RWPE1 (cell line): ENCODE results near the gene ACACB.
A peak's percentile ranks its signal among the peaks of the same experiment; 100 is the strongest.

Experiments used
- CTCF ChIA-PET: fragments of 350-600 bp; sonication (Branson Sonifier 250); formaldehyde crosslinking; extraction: SDS; loops from one replicate; lab custom pipeline; 2021; lab: Yijun Ruan, JAX
- POLR2A ChIA-PET: fragments of 400-600 bp; formaldehyde crosslinking; extraction: SDS; loops from one replicate; lab custom pipeline; 2020; ENCODE audit warnings: antibody characterized with exemption; ENCODE audit not compliant: low non-redundant PET; lab: Yijun Ruan, JAX
- DNase-seq: peaks from one replicate; pipeline ENCODE4 v3.0.0; 2012; ENCODE audit warnings: low spot score
- H3K27ac ChIP-seq: fragments of 450-650 bp; 2 replicates; pipeline ENCODE4 v1.5.1; 2017
- TF ChIP-seq, protein P1 (sequence below): fragments of 450-650 bp; conservative IDR thresholded peaks from 2 replicates; pipeline ENCODE4 v1.5.1; 2017; ENCODE audit warnings: low read depth, mild to moderate bottlenecking

ACACB gene

DNA sequence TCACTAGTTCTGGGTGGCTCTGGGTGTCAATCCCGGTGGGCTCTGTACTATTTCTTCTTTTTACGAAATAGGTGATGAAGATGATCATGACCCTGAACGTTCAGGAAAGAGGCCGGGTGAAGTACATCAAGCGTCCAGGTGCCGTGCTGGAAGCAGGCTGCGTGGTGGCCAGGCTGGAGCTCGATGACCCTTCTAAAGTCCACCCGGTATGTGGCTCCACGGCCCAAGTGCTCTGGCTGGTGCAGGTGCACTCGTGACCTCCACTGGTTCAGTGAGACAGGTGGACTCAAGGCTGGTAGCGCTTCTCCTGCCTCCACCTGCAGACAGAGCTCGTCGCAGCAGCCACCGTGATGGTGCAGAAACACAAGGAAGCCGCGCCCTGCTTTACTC is 85.1 kb downstream of the ACACB start:
- ChIA-PET CTCF (no interaction called here), POLR2A (no interaction called here)
- H3K27ac ChIP-seq, result peak overlapping the region; percentile 47; the same call in 1 of the 2 replicates

DNA sequence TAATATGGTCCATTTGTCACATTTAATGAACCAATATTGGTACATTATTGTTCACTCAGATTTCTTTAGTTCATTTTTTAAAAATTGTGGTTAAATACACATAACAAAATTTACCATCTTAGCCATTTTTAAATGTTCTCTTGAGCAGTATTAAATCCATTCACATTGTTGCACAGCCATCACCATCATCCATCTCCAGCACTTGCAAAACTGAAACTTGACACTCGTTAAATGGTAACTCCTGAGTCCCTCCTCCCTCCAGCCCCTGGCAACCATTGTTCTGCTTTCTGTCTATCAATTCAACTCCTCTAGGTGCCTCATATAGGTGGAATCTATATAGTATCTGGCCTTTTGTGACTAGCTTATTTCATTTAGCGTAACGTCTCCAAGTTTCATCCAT is 86.4 kb downstream of the ACACB start:
- TF ChIP-seq, protein P1, sequence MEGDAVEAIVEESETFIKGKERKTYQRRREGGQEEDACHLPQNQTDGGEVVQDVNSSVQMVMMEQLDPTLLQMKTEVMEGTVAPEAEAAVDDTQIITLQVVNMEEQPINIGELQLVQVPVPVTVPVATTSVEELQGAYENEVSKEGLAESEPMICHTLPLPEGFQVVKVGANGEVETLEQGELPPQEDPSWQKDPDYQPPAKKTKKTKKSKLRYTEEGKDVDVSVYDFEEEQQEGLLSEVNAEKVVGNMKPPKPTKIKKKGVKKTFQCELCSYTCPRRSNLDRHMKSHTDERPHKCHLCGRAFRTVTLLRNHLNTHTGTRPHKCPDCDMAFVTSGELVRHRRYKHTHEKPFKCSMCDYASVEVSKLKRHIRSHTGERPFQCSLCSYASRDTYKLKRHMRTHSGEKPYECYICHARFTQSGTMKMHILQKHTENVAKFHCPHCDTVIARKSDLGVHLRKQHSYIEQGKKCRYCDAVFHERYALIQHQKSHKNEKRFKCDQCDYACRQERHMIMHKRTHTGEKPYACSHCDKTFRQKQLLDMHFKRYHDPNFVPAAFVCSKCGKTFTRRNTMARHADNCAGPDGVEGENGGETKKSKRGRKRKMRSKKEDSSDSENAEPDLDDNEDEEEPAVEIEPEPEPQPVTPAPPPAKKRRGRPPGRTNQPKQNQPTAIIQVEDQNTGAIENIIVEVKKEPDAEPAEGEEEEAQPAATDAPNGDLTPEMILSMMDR, result no peak
- no peak overlapping the region for H3K27ac ChIP-seq
- CTCF ChIA-PET, result no interaction called here
- POLR2A ChIA-PET, result no interaction called here
- no peak for DNase-seq

More for the DNA sequence above, 85.1 kb downstream of the ACACB start:
- TF ChIP-seq, protein P1, result no peak
- no peak for DNase-seq

DNA sequence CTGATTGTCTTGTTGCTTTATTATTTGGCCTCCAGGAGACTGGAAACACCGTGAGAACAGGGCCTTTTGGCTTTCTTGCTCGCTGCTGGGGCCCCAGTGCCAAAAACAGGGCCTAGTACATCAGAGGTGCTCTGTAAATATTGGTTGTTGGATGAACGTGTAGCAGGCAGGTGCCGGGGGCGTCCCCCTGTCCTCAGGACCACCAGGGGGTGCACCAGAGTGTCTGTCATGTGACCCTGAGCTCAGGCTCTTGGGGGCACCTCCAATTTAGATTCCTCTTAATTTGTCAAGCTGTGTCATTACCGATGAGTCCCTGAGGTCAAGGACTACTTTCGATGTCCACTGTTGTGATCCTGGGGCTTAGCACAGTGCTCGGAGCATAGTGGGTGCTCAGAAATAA is 87.1 kb downstream of the ACACB start:
- DNase-seq, result no peak
- TF ChIP-seq, protein P1, result no peak
- ChIA-PET CTCF (no interaction called here), POLR2A (no interaction called here)
- H3K27ac ChIP-seq, result no peak overlapping the region

DNA sequence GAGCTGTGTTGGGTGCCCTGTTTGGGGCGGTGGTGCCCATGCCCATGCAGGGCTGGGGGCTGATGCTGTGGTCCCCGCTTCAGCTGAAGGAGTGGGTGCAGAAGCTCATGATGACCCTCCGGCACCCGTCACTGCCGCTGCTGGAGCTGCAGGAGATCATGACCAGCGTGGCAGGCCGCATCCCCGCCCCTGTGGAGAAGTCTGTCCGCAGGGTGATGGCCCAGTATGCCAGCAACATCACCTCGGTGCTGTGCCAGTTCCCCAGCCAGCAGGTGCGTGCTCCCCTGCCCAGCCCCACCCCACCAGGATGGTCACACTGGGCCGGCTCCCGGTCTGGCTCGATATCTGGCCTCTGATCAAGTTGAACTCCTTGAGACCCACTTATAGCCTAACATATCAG is 92.7 kb downstream of the ACACB start:
- TF ChIP-seq, protein P1, result no peak
- ChIA-PET CTCF (no interaction called here), POLR2A (no interaction called here)
- DNase-seq, result no peak
- peak overlapping the region; percentile 8; the same call in 1 of the 2 replicates for H3K27ac ChIP-seq

DNA sequence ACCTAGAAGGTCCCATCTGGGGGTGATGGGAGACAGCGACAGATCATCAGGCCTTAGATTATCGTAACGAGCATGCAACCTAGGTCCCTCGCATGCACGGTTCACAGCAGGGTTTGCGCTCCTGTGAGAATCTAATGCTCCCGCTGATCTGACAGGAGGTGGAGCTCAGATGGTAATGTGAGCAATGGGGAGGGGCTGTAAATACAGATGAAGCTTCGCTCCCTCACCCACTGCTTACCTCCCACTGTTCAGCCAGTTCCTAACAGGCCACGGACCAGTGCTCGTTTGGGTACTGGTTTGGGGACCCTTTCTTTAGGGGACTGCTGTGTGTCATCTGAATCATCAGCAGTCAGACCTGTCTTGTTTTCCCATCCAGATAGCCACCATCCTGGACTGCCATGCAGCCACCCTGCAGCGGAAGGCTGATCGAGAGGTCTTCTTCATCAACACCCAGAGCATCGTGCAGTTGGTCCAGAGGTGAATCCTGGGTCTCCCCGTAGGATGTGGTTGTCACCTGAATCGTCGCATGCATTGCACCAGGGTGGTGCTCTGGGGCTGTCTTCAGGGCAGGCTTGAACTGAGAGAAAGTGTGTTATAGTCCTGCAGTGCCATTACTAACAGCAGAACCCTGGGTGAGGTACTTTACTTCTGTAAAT is 96.2 kb downstream of the ACACB start:
- DNase-seq, result no peak
- ChIA-PET CTCF (no interaction called here), POLR2A (no interaction called here)
- TF ChIP-seq, protein P1, result no peak
- H3K27ac ChIP-seq, result no peak overlapping the region

DNA sequence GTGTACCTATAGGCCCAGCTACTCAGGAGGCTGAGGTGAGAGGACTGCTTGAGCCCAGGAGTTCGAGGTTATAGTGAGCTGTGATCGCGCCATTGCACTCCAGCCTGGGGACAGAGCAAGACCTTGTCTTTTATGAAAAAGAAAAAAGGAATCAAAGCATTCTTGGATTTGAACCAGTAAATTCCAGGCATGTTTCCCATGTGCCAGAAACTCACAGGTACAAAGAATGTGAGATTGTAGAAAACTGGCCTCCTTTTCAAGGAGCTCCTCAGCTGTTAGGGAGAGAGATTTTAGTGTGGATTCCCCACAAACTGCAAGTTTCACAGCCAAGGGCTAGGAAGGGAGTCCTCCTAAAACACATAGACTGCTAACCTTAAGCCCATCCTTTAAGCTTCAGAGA is 97.7 kb downstream of the ACACB start:
- TF ChIP-seq, protein P1, result no peak
- H3K27ac ChIP-seq, result no peak overlapping the region
- CTCF ChIA-PET, result no interaction called here
- POLR2A ChIA-PET, result no interaction called here
- DNase-seq, result no peak
